Panc1 (cell line): ENCODE data around the gene EPN2. TPM values are rescaled to one million over a fixed set of nuclear protein-coding genes. Genes with fewer than 3 reads are reported as not detected.
"Not testable (repeated sequence)": the region's sequence is repeated elsewhere in the genome, so short reads cannot be mapped to it uniquely, and the experiment has no call there.

Source experiments
- ATAC-seq: fragments of 200-7000 bp; cut with Tn5 transposase; 2 replicates; pipeline ENCODE4 v1.9.1; 2020; ENCODE audit warnings: mild to moderate bottlenecking, moderate library complexity
- BruUV-seq: library from RNA; stranded (reverse); fragments of 400-500 nt; replicated peaks from 2 replicates; lab custom pipeline; 2021; lab: Mats Ljungman, UMichigan
- CTCF ChIA-PET: fragments of 300-600 bp; sonication (Branson Sonifier 250); formaldehyde crosslinking; loops from one replicate; lab custom pipeline; 2022; ENCODE audit warnings: antibody characterized with exemption; lab: Charles Lee
- POLR2A ChIA-PET: fragments of 300-600 bp; sonication (Branson Sonifier 250); formaldehyde crosslinking; loops from one replicate; lab custom pipeline; 2022; ENCODE audit warnings: antibody characterized with exemption; lab: Charles Lee
- DNase-seq: peaks from one replicate; pipeline ENCODE4 v3.0.0-alpha.2; 2010; ENCODE audit warnings: low read depth, low spot score
- H3K27ac ChIP-seq: 2 replicates; pipeline ENCODE4 v1.5.1; 2011; ENCODE audit warnings: mild to moderate bottlenecking, low read length, inconsistent platforms
- H3K27me3 ChIP-seq: fragments of 200-500 bp; sonication (Bioruptor generic); 2 replicates; pipeline ENCODE4 v1.6.0; 2014; ENCODE audit warnings: low read length, inconsistent platforms; ENCODE audit not compliant: control insufficient read depth, insufficient read depth
- H3K36me3 ChIP-seq: fragments of 200-500 bp; sonication (Bioruptor generic); 2 replicates; pipeline ENCODE4 v1.5.1; 2014; ENCODE audit warnings: inconsistent platforms, mild to moderate bottlenecking, low read length, moderate library complexity; ENCODE audit not compliant: control insufficient read depth, insufficient read depth
- H3K4me1 ChIP-seq: 2 replicates; pipeline ENCODE4 v1.5.1; 2011; ENCODE audit warnings: inconsistent platforms, mild to moderate bottlenecking, low read length, moderate library complexity; ENCODE audit not compliant: control insufficient read depth, insufficient read depth
- H3K4me3 ChIP-seq, 2 experiments: 2 replicates each; pipeline ENCODE4 v1.5.1; 2011 to 2012; ENCODE audit warnings: low read depth in 2 of 2, low read length in 2 of 2, mild to moderate bottlenecking in 2 of 2, inconsistent platforms in 1 of 2, moderate library complexity in 1 of 2
- H3K9me3 ChIP-seq: fragments of 200-500 bp; sonication (Bioruptor generic); 2 replicates; pipeline ENCODE4 v1.5.1; 2014; ENCODE audit warnings: low read depth, mild to moderate bottlenecking, inconsistent platforms, low read length, moderate library complexity; ENCODE audit not compliant: control insufficient read depth, insufficient read depth
- CTCF ChIP-seq: fragments of 450-650 bp; IDR thresholded peaks from 2 replicates; pipeline ENCODE4 v1.5.1; 2017; ENCODE audit warnings: mild to moderate bottlenecking
- POLR2AphosphoS5 ChIP-seq: IDR thresholded peaks from 2 replicates; pipeline ENCODE4 v1.6.1; 2012; ENCODE audit warnings: mild to moderate bottlenecking, low read depth, low read length, moderate library complexity
- REST ChIP-seq, 2 experiments: IDR thresholded peaks; 2 replicates each; pipeline ENCODE4 v1.6.1; 2011 to 2012; ENCODE audit warnings: low read depth in 2 of 2, control low read depth in 1 of 2, low read length in 1 of 2, mild to moderate bottlenecking in 1 of 2, moderate library complexity in 1 of 2; ENCODE audit not compliant: insufficient read depth in 1 of 2
- SIN3A ChIP-seq: IDR thresholded peaks from 2 replicates; pipeline ENCODE4 v1.6.1; 2012; ENCODE audit warnings: low read depth, mild to moderate bottlenecking, low read length, moderate library complexity, borderline replicate concordance; ENCODE audit not compliant: insufficient read depth
- TCF7L2 ChIP-seq: IDR thresholded peaks from 2 replicates; pipeline ENCODE4 v1.6.1; 2011; ENCODE audit warnings: mild to moderate bottlenecking, low read depth, low read length, inconsistent platforms
- in situ Hi-C: cut with HindIII; loops from 2 replicates; pipeline ENCODE4 v1.10.0; 2016; ENCODE audit warnings: low sequenced_read_pairs, low pct_unique_long_range_greater_than_20kb
- intact Hi-C: fragments of 100-400 bp; cut with micrococcal nuclease; formaldehyde crosslinking; loops from one replicate; pipeline ENCODE4 v1.10.0; 2022; ENCODE audit not compliant: unreplicated experiment
- total RNA-seq: library from RNA; stranded (reverse); gene quantifications from one replicate; pipeline ENCODE4 v1.2.1, GENCODE V29; 2021; ENCODE audit not compliant: unreplicated experiment

EPN2 gene
- total RNA-seq, 1 experiment from 2014 or later: 35.0 TPM

GRCh38 chr17:19275457-19276127 lies 38.4 kb downstream of the EPN2 start:
- no peak overlapping the region for H3K27ac ChIP-seq
- DNase-seq: no peak
- H3K4me1 ChIP-seq: no peaks in the 10 kb centered on the region; the same call in 1 of the 2 replicates
- TF ChIP-seq CTCF (no peak), REST (IDR thresholded peaks at IDR 0.05; ENCODE audit: insufficient read depth in 1 of 2, low read depth in 2 of 2, low read length in 1 of 2) (no peak), POLR2AphosphoS5 (no peak), TCF7L2 (no peak), SIN3A (no peak)
- no peaks in the 10 kb centered on the region for H3K27me3 ChIP-seq
- POLR2A ChIA-PET: no interaction called here
- CTCF ChIA-PET: no interaction called here
- ATAC-seq: no peak
- H3K9me3 ChIP-seq: no peaks in the 10 kb centered on the region
- intact Hi-C loops (no loop called here), in situ Hi-C loops (no loop called here)
- H3K4me3 ChIP-seq: no peak overlapping the region
- H3K36me3 ChIP-seq: no peaks in the 10 kb centered on the region
- no TSS peak for BruUV-seq

GRCh38 chr17:19278284-19278683 lies 41.1 kb downstream of the EPN2 start:
- DNase-seq, H3K36me3 ChIP-seq, intact Hi-C loops, H3K27ac ChIP-seq, H3K4me1 ChIP-seq, CTCF ChIA-PET, H3K9me3 ChIP-seq, in situ Hi-C loops, H3K4me3 ChIP-seq, H3K27me3 ChIP-seq, ATAC-seq, POLR2A ChIA-PET, BruUV-seq: not testable (repeated sequence)

GRCh38 chr17:19278729-19279128 lies 41.6 kb downstream of the EPN2 start:
- Histone ChIP-seq H3K27me3 (no peaks in the 10 kb centered on the region), H3K27ac (no peak overlapping the region), H3K9me3 (no peaks in the 10 kb centered on the region), H3K4me3 (no peak overlapping the region), H3K36me3 (no peaks in the 10 kb centered on the region), H3K4me1 (no peaks in the 10 kb centered on the region)
- POLR2A ChIA-PET: no interaction called here
- CTCF ChIA-PET: no interaction called here
- no TSS peak for BruUV-seq
- DNase-seq (no peak), ATAC-seq (no peak)
- no peak for TF ChIP-seq TCF7L2
- in situ Hi-C loops: no loop called here
- intact Hi-C loops: no loop called here
